ENCODE data around the gene TMEM178B. TPM values are rescaled to one million over a fixed set of nuclear protein-coding genes. Genes with fewer than 3 reads are reported as not detected.

Gene TMEM178B
- total RNA-seq, 1 donor from 2014 or later = 2.2 TPM

GRCh38 chr7:141221007-141221612 is 147.2 kb downstream of the TMEM178B start:
- no peak for DNase-seq (ENCODE audit: low spot score)

- DNase-seq (ENCODE audit: low spot score) = no peak
Observed at GRCh38 chr7:141225916-141226618, 152.2 kb downstream of the TMEM178B start.

- no peak for DNase-seq (ENCODE audit: low spot score)
Observed at GRCh38 chr7:141227454-141227853, 153.6 kb downstream of the TMEM178B start.

GRCh38 chr7:141228482-141228881 is 154.6 kb downstream of the TMEM178B start:
- no peak for DNase-seq (ENCODE audit: low spot score)

- peak; percentile 5 for DNase-seq (ENCODE audit: low spot score)
Observed at GRCh38 chr7:141231018-141231792, 157.3 kb downstream of the TMEM178B start.

GRCh38 chr7:141232286-141233051 is 158.6 kb downstream of the TMEM178B start:
- no peak for DNase-seq (ENCODE audit: low spot score)

GRCh38 chr7:141234335-141235105 is 160.7 kb downstream of the TMEM178B start:
- DNase-seq (ENCODE audit: low spot score) = no peak

GRCh38 chr7:141235656-141236055 is 161.8 kb downstream of the TMEM178B start:
- peak; percentile 11 for DNase-seq (ENCODE audit: low spot score)

GRCh38 chr7:141238596-141239243 is 164.9 kb downstream of the TMEM178B start:
- no peak for DNase-seq (ENCODE audit: low spot score)

- DNase-seq (ENCODE audit: low spot score) = no peak
Observed at GRCh38 chr7:141239661-141240060, 165.8 kb downstream of the TMEM178B start.

- DNase-seq (ENCODE audit: low spot score) = no peak
Observed at GRCh38 chr7:141242568-141242967, 168.7 kb downstream of the TMEM178B start.

- DNase-seq (ENCODE audit: low spot score) = no peak
Observed at GRCh38 chr7:141243368-141243767, 169.5 kb downstream of the TMEM178B start.

GRCh38 chr7:141244435-141244834 is 170.6 kb downstream of the TMEM178B start:
- DNase-seq (ENCODE audit: low spot score) = no peak

GRCh38 chr7:141246426-141246825 is 172.6 kb downstream of the TMEM178B start:
- no peak for DNase-seq (ENCODE audit: low spot score)

- no peak for DNase-seq (ENCODE audit: low spot score)
Observed at GRCh38 chr7:141251180-141251579, 177.3 kb downstream of the TMEM178B start.

GRCh38 chr7:141251957-141252356 is 178.1 kb downstream of the TMEM178B start:
- DNase-seq (ENCODE audit: low spot score) = no peak

GRCh38 chr7:141257597-141257996 is 183.7 kb downstream of the TMEM178B start:
- no peak for DNase-seq (ENCODE audit: low spot score)

- DNase-seq (ENCODE audit: low spot score) = no peak
Observed at GRCh38 chr7:141258559-141258958, 184.7 kb downstream of the TMEM178B start.

GRCh38 chr7:141262101-141263090 is 188.5 kb downstream of the TMEM178B start:
- no peak for DNase-seq (ENCODE audit: low spot score)

All from umbilical cord (tissue), 2 donors.